K562 (cell line): ENCODE results near the gene IPO7. TPM values are rescaled to one million over a fixed set of nuclear protein-coding genes. Genes with fewer than 3 reads are reported as not detected.

Source experiments
- ATAC-seq: fragments of 200-7000 bp; cut with Tn5 transposase; 3 replicates; pipeline ENCODE4 v1.9.1; 2020; ENCODE audit warnings: moderate library complexity
- BruUV-seq: library from RNA; stranded (reverse); fragments of 400-500 nt; replicated peaks from 2 replicates; lab custom pipeline; 2021; lab: Mats Ljungman, UMichigan
- CTCF ChIA-PET: fragments of 300-600 bp; formaldehyde crosslinking; extraction: SDS; loops from one replicate; lab custom pipeline; 2021; ENCODE audit warnings: low intra/inter-chr PET ratio; lab: Yijun Ruan, JAX
- POLR2A ChIA-PET: fragments of 300-600, 350-650 bp; sonication (Branson Sonifier 250); formaldehyde crosslinking; extraction: SDS; loops from one replicate; lab custom pipeline; 2021; ENCODE audit warnings: antibody characterized with exemption, inconsistent platforms; lab: Yijun Ruan, JAX
- DNase-seq, 4 experiments: peaks; one replicate each; pipeline versions ENCODE4 v3.0.0 to v3.0.0-alpha.2; 2011 to 2018; ENCODE audit warnings: low spot score in 3 of 4, mixed read lengths in 3 of 4; ENCODE audit errors: extremely low read depth in 1 of 4
- FAIRE-seq: peaks from 2 replicates; lab custom pipeline; 2011; peaks lifted over from hg19 to GRCh38; lab: Jason Lieb, UNC
- H2AFZ ChIP-seq: 2 replicates; pipeline ENCODE4 v1.6.0; 2011; ENCODE audit warnings: low read depth, low read length, control low read depth, inconsistent platforms
- H3K27ac ChIP-seq: fragments of 200-600 bp; 3 replicates; pipeline ENCODE4 v1.8.0; 2011; ENCODE audit warnings: low read depth, mild to moderate bottlenecking, control low read depth, inconsistent platforms, low read length, moderate library complexity, mixed read lengths; ENCODE audit errors: extremely low read depth
- H3K27me3 ChIP-seq, 2 experiments: fragments of 300-600 bp in 1 of 2; 2 replicates in 1 of 2; 3 replicates in 1 of 2; pipeline versions ENCODE4 v1.6.0 to v1.8.0; 2011; ENCODE audit warnings: inconsistent platforms in 2 of 2, low read length in 2 of 2, mild to moderate bottlenecking in 1 of 2, mixed read lengths in 1 of 2, moderate library complexity in 1 of 2; ENCODE audit not compliant: control insufficient read depth in 2 of 2, insufficient read depth in 2 of 2
- H3K36me3 ChIP-seq: fragments of 300-600 bp; 3 replicates; pipeline ENCODE4 v1.8.0; 2011; ENCODE audit warnings: mild to moderate bottlenecking, low read length, inconsistent platforms; ENCODE audit not compliant: control insufficient read depth, insufficient read depth
- H3K4me1 ChIP-seq, 2 experiments: fragments of 200-600 bp in 1 of 2; replicated peaks in 1 of 2; 2 replicates in 1 of 2; 3 replicates in 1 of 2; pipeline versions ENCODE4 v1.5.1 to v1.8.0; 2011; ENCODE audit warnings: inconsistent platforms in 2 of 2, low read length in 2 of 2, mild to moderate bottlenecking in 1 of 2, mixed read lengths in 1 of 2, moderate library complexity in 1 of 2; ENCODE audit not compliant: control insufficient read depth in 2 of 2, insufficient read depth in 2 of 2
- H3K4me2 ChIP-seq: 2 replicates; pipeline ENCODE4 v1.6.1; 2011; ENCODE audit warnings: low read length, control low read depth, inconsistent platforms, mixed read lengths; ENCODE audit not compliant: insufficient read depth
- H3K4me3 ChIP-seq: fragments of 200-600 bp; sonication (generic), shearing (Covaris generic); 2 replicates; pipeline ENCODE4 v1.5.1; 2016; ENCODE audit warnings: control low read depth, inconsistent platforms
- H3K79me2 ChIP-seq: fragments of 200-600 bp; 3 replicates; pipeline ENCODE4 v1.8.0; 2011; ENCODE audit warnings: low read length, inconsistent platforms; ENCODE audit not compliant: control insufficient read depth, insufficient read depth
- H3K9ac ChIP-seq, 2 experiments: 2 replicates each; pipeline versions ENCODE4 v1.6.0 to v1.6.1; 2011; ENCODE audit warnings: low read depth in 2 of 2, low read length in 2 of 2, control low read depth in 1 of 2, inconsistent platforms in 1 of 2, mild to moderate bottlenecking in 1 of 2, mixed read lengths in 1 of 2; ENCODE audit not compliant: insufficient read depth in 1 of 2
- H3K9me1 ChIP-seq: one replicate; pipeline ENCODE4 v1.6.0; 2011; ENCODE audit warnings: inconsistent platforms, mild to moderate bottlenecking, low read length, moderate library complexity; ENCODE audit not compliant: control insufficient read depth, insufficient read depth
- H3K9me3 ChIP-seq: replicated peaks from 2 replicates; pipeline ENCODE4 v1.5.1; 2011; ENCODE audit warnings: low read depth, low read length, inconsistent platforms; ENCODE audit not compliant: control insufficient read depth, insufficient read depth
- H4K20me1 ChIP-seq: replicated peaks from 2 replicates; pipeline ENCODE4 v1.6.1; 2011; ENCODE audit warnings: low read length, inconsistent platforms, mixed read lengths; ENCODE audit not compliant: control insufficient read depth, insufficient read depth
- BRF1 ChIP-seq: IDR thresholded peaks from 3 replicates; pipeline ENCODE4 v1.6.1; 2011; ENCODE audit warnings: borderline replicate concordance, mild to moderate bottlenecking; ENCODE audit not compliant: insufficient read length; ENCODE audit errors: extremely low read depth
- CC2D1A ChIP-seq: fragments of 450-650 bp; IDR thresholded peaks from 2 replicates; pipeline ENCODE4 v1.6.1; 2017; ENCODE audit warnings: mild to moderate bottlenecking
- DNMT1 ChIP-seq: fragments of 450-650 bp; IDR thresholded peaks from 2 replicates; pipeline ENCODE4 v1.6.1; 2016; ENCODE audit warnings: antibody characterized with exemption, mild to moderate bottlenecking
- EZH2 ChIP-seq: IDR thresholded peaks from 2 replicates; pipeline ENCODE4 v1.6.1; 2012; ENCODE audit warnings: low read depth, mild to moderate bottlenecking, inconsistent platforms, low read length, borderline replicate concordance
- FOXJ2 ChIP-seq: fragments of 200-800 bp; sonication (Bioruptor generic); IDR thresholded peaks from 2 replicates; pipeline ENCODE4 v1.6.1; 2016; ENCODE audit warnings: missing genetic modification characterization, missing compliant biosample characterization
- GTF2F1 ChIP-seq: IDR thresholded peaks from 2 replicates; pipeline ENCODE4 v1.6.1; 2011; ENCODE audit warnings: low read depth, low read length, improper control_type of control experiment
- SIRT6 ChIP-seq: IDR thresholded peaks from one replicate; pipeline ENCODE4 v1.6.1; 2012; ENCODE audit warnings: low read depth, mild to moderate bottlenecking, control low read depth, inconsistent platforms, low read length, moderate library complexity
- SRF ChIP-seq, 2 experiments: fragments of 250-450, 450-650 bp in 1 of 2; sonication (Bioruptor Pico) in 1 of 2; sonication (generic) in 1 of 2; formaldehyde crosslinking; IDR thresholded peaks; 2 replicates each; pipeline versions ENCODE4 v1.5.0 to v1.5.1; 2020 to 2022; ENCODE audit warnings: mild to moderate bottlenecking in 1 of 2, missing genetic modification reagents in 1 of 2
- TFAM ChIP-seq: fragments of 250-450 bp; sonication (Bioruptor Pico); conservative IDR thresholded peaks from 2 replicates; pipeline ENCODE4 v1.5.0; 2021; ENCODE audit warnings: mild to moderate bottlenecking, moderate library complexity
- ZNF79 ChIP-seq: fragments of 250-450 bp; sonication (Bioruptor Pico); IDR thresholded peaks from 2 replicates; pipeline ENCODE4 v1.4.0; 2020; ENCODE audit warnings: low read depth, mild to moderate bottlenecking, moderate library complexity
- WGBS: fragments of 100-300 bp; shearing (Covaris generic); methylation state at CpG from one replicate; pipeline ENCODE4 v1.1.6; 2016; ENCODE audit warnings: low coverage, mixed read lengths; ENCODE audit not compliant: insufficient coverage; ENCODE audit errors: missing lambda C conversion rate; 5-methylcytosine and 5-hydroxymethylcytosine counted together
- in situ Hi-C: fragments of 300-500 bp; cut with MboI; formaldehyde crosslinking; loops from 4 replicates; pipeline ENCODE4 v1.15.0; 2018; ENCODE audit warnings: inconsistent platforms, mixed read lengths
- intact Hi-C: fragments of 100-400 bp; cut with micrococcal nuclease; formaldehyde crosslinking; loops from 2 replicates; pipeline ENCODE4 v1.14.2; 2022
- polyA plus RNA-seq, 8 experiments: library from polyadenylated mRNA; depleted of rRNA in 4 of 8; stranded (reverse) in 5 of 8; unstranded in 3 of 8; fragments of >200 nt; fragmentation: Nextera tagmentation in 2 of 8; fragmentation: Illumina TruSeq in 1 of 8; extraction: Ambion mirVana in 2 of 8; extraction: Trizol in 1 of 8; gene quantifications; 2 replicates each; pipeline versions ENCODE4 v1.2.1 to v1.2.3, GENCODE V29; 2011 to 2014; ENCODE audit warnings: inconsistent platforms in 1 of 8, missing spikeins in 1 of 8
- total RNA-seq, 7 experiments: library from RNA; depleted of rRNA in 6 of 7; stranded (reverse); fragments of >200 nt in 6 of 7; fragmentation: Illumina TruSeq in 2 of 7; extraction: Trizol in 2 of 7; gene quantifications; 2 replicates each; pipeline versions ENCODE4 v1.2.1 to v1.2.3, GENCODE V29; 2011 to 2021; ENCODE audit warnings: low replicate concordance in 1 of 7
- TF ChIP-seq, protein P1 (sequence below): fragments of 450-650 bp; IDR thresholded peaks from 2 replicates; pipeline ENCODE4 v1.6.1; 2016; ENCODE audit warnings: mild to moderate bottlenecking, moderate library complexity

Gene IPO7
- total and polyA plus RNA-seq, 9 of the 15 experiments (the other 6 are each of a cell fraction or from before 2014, with no cell fraction given), result 23.6 to 138 (median 110) TPM

GRCh38 chr11:9351321-9351881 is 33.1 kb upstream of the IPO7 start (continued):
- TF ChIP-seq SIRT6, result no peak
- no peak for TF ChIP-seq FOXJ2 (tag)
- TF ChIP-seq SRF (CRISPR knock-in tag; IDR thresholded peaks at IDR 0.05), result no peak
- TF ChIP-seq EZH2, result no peak
- TF ChIP-seq TFAM (CRISPR knock-in tag), result no peak
- TF ChIP-seq BRF1, result no peak

DNA sequence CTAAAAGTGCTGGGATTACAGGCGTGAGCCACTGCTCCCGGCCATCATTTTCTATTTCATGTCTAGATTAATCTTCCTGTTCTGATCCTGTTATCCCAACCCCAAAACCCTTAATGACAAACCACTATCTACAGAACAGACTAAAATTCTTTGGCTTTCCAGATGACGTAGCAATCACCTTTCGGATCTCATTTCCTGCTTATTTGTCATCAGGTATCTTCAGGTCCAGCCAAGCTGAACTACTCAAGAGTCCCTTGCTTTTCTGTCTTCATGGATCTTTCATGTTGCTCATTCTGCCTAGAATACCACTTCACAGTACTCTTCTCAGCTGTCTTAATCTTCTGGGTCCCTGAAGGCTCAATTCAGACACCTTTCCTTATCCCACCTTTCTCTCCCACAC is 27.4 kb upstream of the IPO7 start:
- ChIA-PET POLR2A (no interaction called here), CTCF (no interaction called here)
- DNase-seq (no peak), FAIRE-seq (no peak), ATAC-seq (no peak)
- intact Hi-C loops (no loop called here), in situ Hi-C loops (no loop called here)
- Histone ChIP-seq H2AFZ (peak overlapping the region; percentile 20), H3K9ac (no peak overlapping the region), H3K36me3 (no peaks in the 10 kb centered on the region), H3K27ac (no peak overlapping the region), H3K9me3 (no peaks in the 10 kb centered on the region), H3K79me2 (no peaks in the 10 kb centered on the region), H3K9me1 (no peaks in the 10 kb centered on the region), H3K27me3 (no peaks in the 10 kb centered on the region), H3K4me2 (no peak overlapping the region), H4K20me1 (no peaks in the 10 kb centered on the region), H3K4me3 (no peak overlapping the region), H3K4me1 (peaks cover 0 to 8% of the 10 kb centered on the region in 2 experiments; a peak in 4 of 5 replicates)
- 65% methylated on average over 4 of the region's 4 CpGs for WGBS
- no TSS peak for BruUV-seq
- TF ChIP-seq, protein P1, sequence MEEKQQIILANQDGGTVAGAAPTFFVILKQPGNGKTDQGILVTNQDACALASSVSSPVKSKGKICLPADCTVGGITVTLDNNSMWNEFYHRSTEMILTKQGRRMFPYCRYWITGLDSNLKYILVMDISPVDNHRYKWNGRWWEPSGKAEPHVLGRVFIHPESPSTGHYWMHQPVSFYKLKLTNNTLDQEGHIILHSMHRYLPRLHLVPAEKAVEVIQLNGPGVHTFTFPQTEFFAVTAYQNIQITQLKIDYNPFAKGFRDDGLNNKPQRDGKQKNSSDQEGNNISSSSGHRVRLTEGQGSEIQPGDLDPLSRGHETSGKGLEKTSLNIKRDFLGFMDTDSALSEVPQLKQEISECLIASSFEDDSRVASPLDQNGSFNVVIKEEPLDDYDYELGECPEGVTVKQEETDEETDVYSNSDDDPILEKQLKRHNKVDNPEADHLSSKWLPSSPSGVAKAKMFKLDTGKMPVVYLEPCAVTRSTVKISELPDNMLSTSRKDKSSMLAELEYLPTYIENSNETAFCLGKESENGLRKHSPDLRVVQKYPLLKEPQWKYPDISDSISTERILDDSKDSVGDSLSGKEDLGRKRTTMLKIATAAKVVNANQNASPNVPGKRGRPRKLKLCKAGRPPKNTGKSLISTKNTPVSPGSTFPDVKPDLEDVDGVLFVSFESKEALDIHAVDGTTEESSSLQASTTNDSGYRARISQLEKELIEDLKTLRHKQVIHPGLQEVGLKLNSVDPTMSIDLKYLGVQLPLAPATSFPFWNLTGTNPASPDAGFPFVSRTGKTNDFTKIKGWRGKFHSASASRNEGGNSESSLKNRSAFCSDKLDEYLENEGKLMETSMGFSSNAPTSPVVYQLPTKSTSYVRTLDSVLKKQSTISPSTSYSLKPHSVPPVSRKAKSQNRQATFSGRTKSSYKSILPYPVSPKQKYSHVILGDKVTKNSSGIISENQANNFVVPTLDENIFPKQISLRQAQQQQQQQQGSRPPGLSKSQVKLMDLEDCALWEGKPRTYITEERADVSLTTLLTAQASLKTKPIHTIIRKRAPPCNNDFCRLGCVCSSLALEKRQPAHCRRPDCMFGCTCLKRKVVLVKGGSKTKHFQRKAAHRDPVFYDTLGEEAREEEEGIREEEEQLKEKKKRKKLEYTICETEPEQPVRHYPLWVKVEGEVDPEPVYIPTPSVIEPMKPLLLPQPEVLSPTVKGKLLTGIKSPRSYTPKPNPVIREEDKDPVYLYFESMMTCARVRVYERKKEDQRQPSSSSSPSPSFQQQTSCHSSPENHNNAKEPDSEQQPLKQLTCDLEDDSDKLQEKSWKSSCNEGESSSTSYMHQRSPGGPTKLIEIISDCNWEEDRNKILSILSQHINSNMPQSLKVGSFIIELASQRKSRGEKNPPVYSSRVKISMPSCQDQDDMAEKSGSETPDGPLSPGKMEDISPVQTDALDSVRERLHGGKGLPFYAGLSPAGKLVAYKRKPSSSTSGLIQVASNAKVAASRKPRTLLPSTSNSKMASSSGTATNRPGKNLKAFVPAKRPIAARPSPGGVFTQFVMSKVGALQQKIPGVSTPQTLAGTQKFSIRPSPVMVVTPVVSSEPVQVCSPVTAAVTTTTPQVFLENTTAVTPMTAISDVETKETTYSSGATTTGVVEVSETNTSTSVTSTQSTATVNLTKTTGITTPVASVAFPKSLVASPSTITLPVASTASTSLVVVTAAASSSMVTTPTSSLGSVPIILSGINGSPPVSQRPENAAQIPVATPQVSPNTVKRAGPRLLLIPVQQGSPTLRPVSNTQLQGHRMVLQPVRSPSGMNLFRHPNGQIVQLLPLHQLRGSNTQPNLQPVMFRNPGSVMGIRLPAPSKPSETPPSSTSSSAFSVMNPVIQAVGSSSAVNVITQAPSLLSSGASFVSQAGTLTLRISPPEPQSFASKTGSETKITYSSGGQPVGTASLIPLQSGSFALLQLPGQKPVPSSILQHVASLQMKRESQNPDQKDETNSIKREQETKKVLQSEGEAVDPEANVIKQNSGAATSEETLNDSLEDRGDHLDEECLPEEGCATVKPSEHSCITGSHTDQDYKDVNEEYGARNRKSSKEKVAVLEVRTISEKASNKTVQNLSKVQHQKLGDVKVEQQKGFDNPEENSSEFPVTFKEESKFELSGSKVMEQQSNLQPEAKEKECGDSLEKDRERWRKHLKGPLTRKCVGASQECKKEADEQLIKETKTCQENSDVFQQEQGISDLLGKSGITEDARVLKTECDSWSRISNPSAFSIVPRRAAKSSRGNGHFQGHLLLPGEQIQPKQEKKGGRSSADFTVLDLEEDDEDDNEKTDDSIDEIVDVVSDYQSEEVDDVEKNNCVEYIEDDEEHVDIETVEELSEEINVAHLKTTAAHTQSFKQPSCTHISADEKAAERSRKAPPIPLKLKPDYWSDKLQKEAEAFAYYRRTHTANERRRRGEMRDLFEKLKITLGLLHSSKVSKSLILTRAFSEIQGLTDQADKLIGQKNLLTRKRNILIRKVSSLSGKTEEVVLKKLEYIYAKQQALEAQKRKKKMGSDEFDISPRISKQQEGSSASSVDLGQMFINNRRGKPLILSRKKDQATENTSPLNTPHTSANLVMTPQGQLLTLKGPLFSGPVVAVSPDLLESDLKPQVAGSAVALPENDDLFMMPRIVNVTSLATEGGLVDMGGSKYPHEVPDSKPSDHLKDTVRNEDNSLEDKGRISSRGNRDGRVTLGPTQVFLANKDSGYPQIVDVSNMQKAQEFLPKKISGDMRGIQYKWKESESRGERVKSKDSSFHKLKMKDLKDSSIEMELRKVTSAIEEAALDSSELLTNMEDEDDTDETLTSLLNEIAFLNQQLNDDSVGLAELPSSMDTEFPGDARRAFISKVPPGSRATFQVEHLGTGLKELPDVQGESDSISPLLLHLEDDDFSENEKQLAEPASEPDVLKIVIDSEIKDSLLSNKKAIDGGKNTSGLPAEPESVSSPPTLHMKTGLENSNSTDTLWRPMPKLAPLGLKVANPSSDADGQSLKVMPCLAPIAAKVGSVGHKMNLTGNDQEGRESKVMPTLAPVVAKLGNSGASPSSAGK, result no peak
- no peak for TF ChIP-seq DNMT1
- no peak for TF ChIP-seq CC2D1A
- no peak for TF ChIP-seq SRF (CRISPR knock-in tag; IDR thresholded peaks at IDR 0.05)
- TF ChIP-seq ZNF79 (CRISPR knock-in tag), result no peak
- no peak for TF ChIP-seq GTF2F1
